HCT116 (cell line): Measurements from ENCODE around the gene DDX1. TPM values are rescaled to one million over a fixed set of nuclear protein-coding genes. Genes with fewer than 3 reads are reported as not detected.

Experiments
- ATAC-seq: fragments of 200-7000 bp; cut with Tn5 transposase; 2 replicates; pipeline ENCODE4 v1.9.1; 2020; ENCODE audit warnings: mild to moderate bottlenecking, moderate library complexity
- BruUV-seq: library from RNA; stranded (reverse); fragments of 400-500 nt; replicated peaks from 2 replicates; lab custom pipeline; 2021; lab: Mats Ljungman, UMichigan
- CTCF ChIA-PET: fragments of 300-600 bp; sonication (Branson Sonifier 250); formaldehyde crosslinking; loops from one replicate; lab custom pipeline; 2021; ENCODE audit warnings: antibody characterized with exemption; lab: Charles Lee
- POLR2A ChIA-PET: fragments of 300-600, 350-600 bp; sonication (Branson Sonifier 250); formaldehyde crosslinking; loops from one replicate; lab custom pipeline; 2021; ENCODE audit warnings: antibody characterized with exemption; lab: Charles Lee
- RAD21 ChIA-PET, 2 experiments: fragments of 300-600 bp; sonication (Branson Sonifier 250); formaldehyde crosslinking; loops; one replicate each; lab custom pipeline; 2023; ENCODE audit warnings: low total read pairs in 2 of 2; ENCODE audit not compliant: uncharacterized antibody in 2 of 2, unreplicated experiment in 2 of 2, low non-redundant PET in 1 of 2; lab: Charles Lee
- DNase-seq: peaks from one replicate; pipeline ENCODE4 v3.0.0-alpha.2; 2010; ENCODE audit warnings: low read depth, low spot score
- H2AFZ ChIP-seq: fragments of 200-600 bp; shearing (Covaris generic), sonication (generic); 2 replicates; pipeline ENCODE4 v1.6.1; 2017; ENCODE audit warnings: low read depth, mixed run types, mixed read lengths, antibody characterized with exemption, low read length; ENCODE audit not compliant: poor library complexity, severe bottlenecking
- H3K27ac ChIP-seq: 2 replicates; pipeline ENCODE4 v1.5.1; 2012; ENCODE audit warnings: low read depth, low read length
- H3K27me3 ChIP-seq: fragments of 200-600 bp; sonication (generic); 2 replicates; pipeline ENCODE4 v1.6.1; 2016; ENCODE audit warnings: mixed run types, low read length, mixed read lengths; ENCODE audit not compliant: insufficient read depth
- H3K36me3 ChIP-seq, 2 experiments: fragments of 200-500 bp in 1 of 2; fragments of 200-600 bp in 1 of 2; sonication (Bioruptor generic) in 1 of 2; sonication (generic) in 1 of 2; 2 replicates each; pipeline versions ENCODE4 v1.5.1 to v1.6.1; 2014 to 2016; ENCODE audit warnings: low read length in 2 of 2, inconsistent platforms in 1 of 2, mixed read lengths in 1 of 2, mixed run types in 1 of 2; ENCODE audit not compliant: insufficient read depth in 2 of 2, control insufficient read depth in 1 of 2
- H3K4me1 ChIP-seq, 2 experiments: fragments of 200-600 bp in 1 of 2; sonication (generic) in 1 of 2; 2 replicates each; pipeline versions ENCODE4 v1.5.1 to v1.6.1; 2012 to 2017; ENCODE audit warnings: low read length in 2 of 2, inconsistent platforms in 1 of 2, mild to moderate bottlenecking in 1 of 2, mixed read lengths in 1 of 2, mixed run types in 1 of 2, moderate library complexity in 1 of 2; ENCODE audit not compliant: insufficient read depth in 2 of 2, control insufficient read depth in 1 of 2
- H3K4me2 ChIP-seq: fragments of 200-600 bp; sonication (generic); 2 replicates; pipeline ENCODE4 v1.6.1; 2017; ENCODE audit warnings: mixed run types, low read length, mixed read lengths
- H3K4me3 ChIP-seq, 2 experiments: fragments of 200-600 bp in 1 of 2; sonication (generic) in 1 of 2; replicated peaks in 1 of 2; 2 replicates each; pipeline ENCODE4 v1.5.1; 2011 to 2016; ENCODE audit warnings: low read length in 2 of 2, control low read depth in 1 of 2, low read depth in 1 of 2, mild to moderate bottlenecking in 1 of 2, mixed read lengths in 1 of 2, mixed run types in 1 of 2
- H3K79me2 ChIP-seq: fragments of 200-600 bp; sonication (generic); 2 replicates; pipeline ENCODE4 v1.6.1; 2017; ENCODE audit warnings: mild to moderate bottlenecking, mixed run types, low read length, moderate library complexity, mixed read lengths; ENCODE audit not compliant: insufficient read depth
- H3K9ac ChIP-seq: fragments of 200-600 bp; sonication (generic); 2 replicates; pipeline ENCODE4 v1.6.1; 2016; ENCODE audit warnings: low read length, mixed read lengths
- H3K9me2 ChIP-seq: fragments of 200-600 bp; sonication (generic), shearing (Covaris generic); 2 replicates; pipeline ENCODE4 v1.6.1; 2017; ENCODE audit warnings: mixed run types, mild to moderate bottlenecking, moderate library complexity; ENCODE audit not compliant: insufficient read depth
- H3K9me3 ChIP-seq, 2 experiments: fragments of 200-500 bp in 1 of 2; fragments of 200-600 bp in 1 of 2; sonication (Bioruptor generic) in 1 of 2; sonication (generic) in 1 of 2; 2 replicates each; pipeline ENCODE4 v1.6.1; 2014 to 2017; ENCODE audit warnings: low read length in 2 of 2, mixed read lengths in 2 of 2, inconsistent platforms in 1 of 2, low read depth in 1 of 2, mild to moderate bottlenecking in 1 of 2, mixed run types in 1 of 2, moderate library complexity in 1 of 2; ENCODE audit not compliant: control insufficient read depth in 1 of 2, insufficient read depth in 1 of 2
- H4K20me1 ChIP-seq: fragments of 200-600 bp; sonication (generic), shearing (Covaris generic); 2 replicates; pipeline ENCODE4 v1.6.1; 2017; ENCODE audit warnings: mixed run types, mild to moderate bottlenecking, moderate library complexity; ENCODE audit not compliant: insufficient read depth
- ATF3 ChIP-seq: IDR thresholded peaks from 2 replicates; pipeline ENCODE4 v1.6.1; 2012
- CBX3 ChIP-seq: IDR thresholded peaks from 2 replicates; pipeline ENCODE4 v1.6.1; 2012; ENCODE audit warnings: low read depth
- CTCF ChIP-seq, 3 experiments: fragments of 200-600 bp in 1 of 3; sonication (generic) in 1 of 3; IDR thresholded peaks in 2 of 3; conservative IDR thresholded peaks in 1 of 3; 2 replicates each; pipeline ENCODE4 v1.5.1; 2012 to 2017; ENCODE audit warnings: low read depth in 2 of 3, low read length in 2 of 3, antibody characterized with exemption in 1 of 3, borderline replicate concordance in 1 of 3, control low read depth in 1 of 3, mild to moderate bottlenecking in 1 of 3, mixed read lengths in 1 of 3, mixed run types in 1 of 3, moderate library complexity in 1 of 3; ENCODE audit not compliant: insufficient read depth in 1 of 3
- EGR1 ChIP-seq: IDR thresholded peaks from 2 replicates; pipeline ENCODE4 v1.6.1; 2012; ENCODE audit warnings: low read depth
- ELF1 ChIP-seq: IDR thresholded peaks from 2 replicates; pipeline ENCODE4 v1.6.1; 2012; ENCODE audit warnings: low read depth, borderline replicate concordance
- EZH2phosphoT487 ChIP-seq: fragments of 200-600 bp; IDR thresholded peaks from 2 replicates; pipeline ENCODE4 v1.6.1; 2018; ENCODE audit warnings: antibody characterized with exemption, borderline replicate concordance
- MAX ChIP-seq: IDR thresholded peaks from 2 replicates; pipeline ENCODE4 v1.6.1; 2012
- POLR2A ChIP-seq: IDR thresholded peaks from 2 replicates; pipeline ENCODE4 v1.7.0; 2011; ENCODE audit warnings: borderline replicate concordance; ENCODE audit not compliant: insufficient read depth, insufficient read length; ENCODE audit errors: extremely low read depth
- POLR2AphosphoS5 ChIP-seq: IDR thresholded peaks from 2 replicates; pipeline ENCODE4 v1.6.1; 2011; ENCODE audit warnings: mild to moderate bottlenecking, low read depth, low read length, moderate library complexity
- RAD21 ChIP-seq: IDR thresholded peaks from 2 replicates; pipeline ENCODE4 v1.6.1; 2012; ENCODE audit warnings: low read depth, mild to moderate bottlenecking
- SP1 ChIP-seq: IDR thresholded peaks from 2 replicates; pipeline ENCODE4 v1.6.1; 2012; ENCODE audit warnings: low read depth
- SRF ChIP-seq: IDR thresholded peaks from 2 replicates; pipeline ENCODE4 v1.6.1; 2012; ENCODE audit warnings: low read depth
- TCF7L2 ChIP-seq: IDR thresholded peaks from 2 replicates; pipeline ENCODE4 v1.7.0; 2011; ENCODE audit warnings: borderline replicate concordance, inconsistent platforms; ENCODE audit not compliant: insufficient read depth, insufficient read length; ENCODE audit errors: extremely low read depth
- intact Hi-C: fragments of 100-400 bp; cut with micrococcal nuclease; formaldehyde crosslinking; loops from 2 replicates; pipeline ENCODE4 v1.10.0; 2022
- total RNA-seq: library from RNA; stranded (reverse); gene quantifications from one replicate; pipeline ENCODE4 v1.2.1, GENCODE V29; 2021; ENCODE audit not compliant: unreplicated experiment
- TF ChIP-seq, protein P1 (sequence below): IDR thresholded peaks from 2 replicates; pipeline ENCODE4 v1.6.1; 2011; ENCODE audit warnings: mild to moderate bottlenecking, low read length, moderate library complexity; ENCODE audit not compliant: insufficient replicate concordance; ENCODE audit errors: extremely low read depth

The DDX1 gene
- total RNA-seq, 1 experiment from 2014 or later: 117 TPM

GRCh38 chr2:15634846-15635490, 43.3 kb downstream of the DDX1 start:
- DNase-seq (no peak), ATAC-seq (no peak)
- Histone ChIP-seq H3K27me3 (no peaks in the 10 kb centered on the region), H3K79me2 (no peaks in the 10 kb centered on the region), H2AFZ (no peak overlapping the region), H3K4me2 (no peak overlapping the region), H3K27ac (no peak overlapping the region), H4K20me1 (no peaks in the 10 kb centered on the region), H3K4me1 (peaks cover 0 to under 1% of the 10 kb centered on the region in 2 experiments; a peak in 1 of 4 replicates), H3K9me2 (no peaks in the 10 kb centered on the region), H3K9ac (no peak overlapping the region), H3K9me3 (no peaks in the 10 kb centered on the region), H3K36me3 (peaks cover 27 to 43% of the 10 kb centered on the region in 2 experiments; a peak in 3 of 4 replicates), H3K4me3 (no peak overlapping the region)
- ChIA-PET POLR2A (no interaction called here), RAD21 (no interaction called here), CTCF (interaction anchor here (1.1 kb wide), 1 partner anchor 687 kb away, joined by 4 read pairs; no protein-coding TSS in a partner anchor)
- TF ChIP-seq CTCF (IDR thresholded peaks at IDR 0.05 in 2 of 3, conservative IDR thresholded peaks at IDR 0.05 in 1 of 3; ENCODE audit: borderline replicate concordance in 1 of 3, insufficient read depth in 1 of 3, low read depth in 2 of 3, low read length in 2 of 3): no peak
- TF ChIP-seq ATF3: no peak
- no peak for TF ChIP-seq ELF1
- TF ChIP-seq POLR2AphosphoS5: no peak
- TF ChIP-seq RAD21: no peak
- TF ChIP-seq EZH2phosphoT487: no peak
- no peak for TF ChIP-seq CBX3
- no peak for TF ChIP-seq POLR2A
- no peak for TF ChIP-seq EGR1
- TF ChIP-seq MAX: no peak
- TF ChIP-seq SRF: no peak
- TF ChIP-seq, protein P1, sequence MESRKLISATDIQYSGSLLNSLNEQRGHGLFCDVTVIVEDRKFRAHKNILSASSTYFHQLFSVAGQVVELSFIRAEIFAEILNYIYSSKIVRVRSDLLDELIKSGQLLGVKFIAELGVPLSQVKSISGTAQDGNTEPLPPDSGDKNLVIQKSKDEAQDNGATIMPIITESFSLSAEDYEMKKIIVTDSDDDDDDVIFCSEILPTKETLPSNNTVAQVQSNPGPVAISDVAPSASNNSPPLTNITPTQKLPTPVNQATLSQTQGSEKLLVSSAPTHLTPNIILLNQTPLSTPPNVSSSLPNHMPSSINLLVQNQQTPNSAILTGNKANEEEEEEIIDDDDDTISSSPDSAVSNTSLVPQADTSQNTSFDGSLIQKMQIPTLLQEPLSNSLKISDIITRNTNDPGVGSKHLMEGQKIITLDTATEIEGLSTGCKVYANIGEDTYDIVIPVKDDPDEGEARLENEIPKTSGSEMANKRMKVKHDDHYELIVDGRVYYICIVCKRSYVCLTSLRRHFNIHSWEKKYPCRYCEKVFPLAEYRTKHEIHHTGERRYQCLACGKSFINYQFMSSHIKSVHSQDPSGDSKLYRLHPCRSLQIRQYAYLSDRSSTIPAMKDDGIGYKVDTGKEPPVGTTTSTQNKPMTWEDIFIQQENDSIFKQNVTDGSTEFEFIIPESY: no peak
- no peak for TF ChIP-seq TCF7L2
- no peak for TF ChIP-seq SP1
- intact Hi-C loops: loop anchor here (5.0 kb wide), 1 partner anchor 872 kb away; no protein-coding TSS in a partner anchor
- no TSS peak for BruUV-seq
